Fibroblast of upper back skin (primary cell): Measurements from ENCODE around the gene SDF4.

Experiments
- DNase-seq: peaks from one replicate; pipeline ENCODE4 v3.0.0-alpha.2; 2013

SDF4 gene

DNA sequence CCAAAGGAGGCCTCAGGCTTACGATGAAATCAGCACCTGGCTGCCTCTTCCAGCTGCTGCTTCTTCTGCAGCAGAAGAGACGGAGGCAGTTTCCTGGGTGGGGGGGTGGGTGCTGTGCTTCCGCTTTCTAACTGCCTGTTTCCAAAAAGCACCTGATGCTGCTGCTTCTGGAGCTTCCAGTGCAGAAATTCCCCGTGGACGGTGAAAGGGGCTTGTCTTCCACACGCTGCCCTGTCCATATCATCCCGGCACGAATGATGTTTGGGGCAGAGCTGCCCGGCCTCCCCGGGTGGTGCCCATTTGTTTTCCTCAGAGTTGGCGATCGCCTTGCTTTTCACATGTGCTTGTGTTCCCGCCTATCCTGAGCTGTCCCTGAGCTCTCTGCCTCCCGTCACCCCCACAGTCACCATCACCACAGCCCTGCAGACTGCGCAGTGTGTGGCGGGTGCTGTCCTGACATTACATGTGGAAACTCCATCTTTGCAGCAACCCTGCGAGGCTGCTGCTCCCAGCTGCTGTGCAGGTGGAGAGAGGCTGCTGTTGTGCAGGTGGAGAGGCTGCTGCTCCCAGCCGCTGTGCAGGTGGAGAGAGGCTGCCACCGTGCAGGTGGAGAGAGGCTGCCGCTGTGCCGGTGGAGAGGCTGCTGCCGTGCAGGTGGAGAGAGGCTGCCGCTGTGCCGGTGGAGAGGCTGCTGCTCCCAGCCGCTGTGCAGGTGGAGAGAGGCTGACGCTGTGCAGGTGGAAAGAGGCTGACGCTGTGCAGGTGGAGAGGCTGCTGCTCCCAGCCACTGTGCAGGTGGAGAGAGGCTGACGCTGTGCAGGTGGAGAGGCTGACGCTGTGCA is 56.4 kb downstream of the SDF4 start:
- DNase-seq = no peak

DNA sequence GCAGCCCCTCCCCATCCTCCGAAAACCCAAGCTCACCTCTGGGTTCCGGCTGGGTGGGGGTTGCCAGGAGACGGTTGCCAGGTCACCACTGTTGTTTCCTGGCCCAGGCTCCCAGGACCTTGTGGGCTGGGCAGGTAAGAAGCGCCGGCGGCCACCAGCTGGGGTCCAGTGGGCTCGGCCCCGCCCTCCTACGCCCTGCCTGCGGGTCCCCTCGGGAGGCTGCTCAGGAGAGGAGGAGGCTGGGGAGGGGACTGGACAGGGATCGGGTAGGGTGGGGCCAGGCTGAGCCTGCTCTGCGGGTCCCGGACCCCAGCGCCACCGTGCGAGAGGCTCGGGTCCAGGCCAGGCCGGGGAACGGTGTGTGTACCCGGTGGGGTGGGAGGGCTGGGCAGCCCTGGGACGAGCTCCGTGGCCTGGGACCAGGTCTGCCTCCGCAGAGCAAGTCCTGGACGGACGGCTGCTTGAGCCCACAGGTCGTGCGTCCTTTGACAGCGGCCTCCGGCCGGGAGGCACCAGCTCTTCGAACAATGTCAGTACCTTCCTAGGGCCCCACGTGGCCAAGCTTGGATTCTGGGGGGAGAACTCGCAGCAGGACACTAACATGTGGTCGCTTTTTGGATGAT is 57.9 kb downstream of the SDF4 start, which contains the start of gene TTLL10:
TTLL10 (plus strand) TSS at position 88 of the 623 bp plus-strand sequence. CDS start 5,336 bp downstream, outside the sequence.
- no peak for DNase-seq

DNA sequence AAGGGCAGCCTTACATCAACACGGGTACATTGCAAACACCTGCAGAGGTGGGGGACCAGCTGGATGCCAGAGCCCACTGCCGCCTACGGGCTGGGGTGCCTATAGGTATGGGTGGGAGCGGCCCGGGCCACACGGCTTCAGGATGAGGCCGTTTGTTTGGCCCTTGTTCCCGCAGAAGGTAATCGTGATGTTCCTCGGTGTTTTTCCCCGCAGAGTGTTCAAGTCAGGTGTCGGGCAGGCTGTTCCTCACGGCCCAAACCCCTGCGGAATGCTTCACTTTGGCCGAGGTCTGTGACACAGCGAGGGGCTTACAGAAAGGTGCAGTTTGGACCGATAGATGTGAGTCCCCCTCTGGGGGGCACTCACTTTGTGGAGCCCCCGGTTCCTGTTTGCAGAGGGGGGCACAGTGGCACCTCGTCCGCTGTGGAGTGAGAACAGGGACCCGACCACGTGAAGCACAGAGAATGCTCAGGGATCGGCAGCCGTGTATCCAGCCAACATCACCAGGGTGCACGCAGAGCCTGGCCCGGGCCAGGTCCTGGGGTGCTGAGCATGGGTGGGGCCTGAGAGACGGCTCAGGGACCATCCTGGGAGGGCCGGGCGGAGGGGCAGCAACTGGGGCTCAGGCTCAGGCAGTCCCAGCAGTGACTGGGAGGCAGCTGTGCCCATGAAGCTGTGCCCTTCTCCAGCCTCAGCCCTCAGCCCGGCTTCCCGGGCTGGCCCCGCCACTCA is 58.6 kb downstream of the SDF4 start:
- no peak for DNase-seq

GRCh38 chr1:1171546-1172340 is 60.1 kb downstream of the SDF4 start:
- no peak for DNase-seq

DNA sequence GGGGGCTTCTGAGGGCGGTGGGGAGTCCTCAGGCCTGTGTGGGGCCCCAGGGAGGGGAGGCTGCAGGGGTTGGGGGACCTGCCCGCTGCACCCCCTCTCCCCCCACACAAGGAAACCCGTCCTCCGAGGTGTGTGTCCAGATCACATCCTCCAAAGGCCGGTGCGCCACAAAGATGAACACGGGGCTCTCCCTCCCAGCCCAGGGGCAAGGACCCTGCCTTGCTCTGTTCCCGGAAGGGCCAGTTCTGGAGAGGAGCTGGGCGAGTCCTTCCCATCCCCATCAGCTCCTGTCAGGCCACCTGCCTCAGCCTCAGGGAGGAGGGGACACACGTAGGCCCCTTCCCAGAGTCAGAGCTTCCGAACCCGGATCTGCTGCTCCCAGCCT is 60.6 kb downstream of the SDF4 start:
- no peak for DNase-seq

DNA sequence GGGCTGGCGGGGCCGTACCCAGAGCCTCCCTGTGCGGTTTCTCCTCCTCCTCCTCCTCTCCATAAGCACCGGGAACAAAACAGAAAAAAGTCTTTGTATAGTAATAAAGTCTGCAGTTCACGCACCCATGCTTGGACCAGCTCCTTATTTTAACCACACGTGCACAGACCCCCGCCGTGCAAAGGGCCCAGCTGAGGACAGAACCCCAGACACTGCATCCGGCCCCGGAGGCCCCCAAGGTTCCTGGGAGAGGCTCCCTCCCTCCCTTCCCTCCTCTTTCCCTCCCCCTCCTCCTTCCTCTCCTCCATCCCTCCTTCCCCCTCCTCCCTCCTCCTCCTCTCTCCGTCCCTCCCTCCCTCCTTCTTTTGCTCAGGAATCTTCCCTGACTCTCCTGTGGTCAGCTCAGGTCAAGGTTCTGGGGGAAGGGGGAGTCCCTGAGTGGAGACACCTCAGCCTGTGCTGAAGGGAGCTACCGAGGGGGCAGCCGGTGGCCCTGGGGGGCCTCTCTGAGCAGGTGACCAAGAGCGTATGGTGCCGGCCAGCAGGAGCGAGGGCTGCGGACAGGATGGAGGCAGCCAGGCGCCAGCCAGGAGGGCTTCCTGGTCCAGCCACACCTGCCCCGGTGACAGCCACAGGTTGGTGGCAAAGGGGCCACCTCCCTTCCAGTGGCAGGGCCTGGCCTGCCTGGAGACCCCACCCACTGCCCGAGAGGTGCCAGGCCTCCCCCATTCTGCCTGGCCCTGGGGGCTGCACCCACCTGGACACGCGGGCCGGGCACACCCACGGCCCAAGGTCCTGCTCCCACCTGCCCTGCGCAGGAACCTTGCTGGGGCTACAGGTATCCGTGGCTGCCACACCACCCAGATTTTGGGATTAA is 61.3 kb downstream of the SDF4 start:
- DNase-seq = no peak

- DNase-seq = no peak
These were observed 62.2 kb downstream of the SDF4 start for GRCh38 chr1:1169429-1170214.

DNA sequence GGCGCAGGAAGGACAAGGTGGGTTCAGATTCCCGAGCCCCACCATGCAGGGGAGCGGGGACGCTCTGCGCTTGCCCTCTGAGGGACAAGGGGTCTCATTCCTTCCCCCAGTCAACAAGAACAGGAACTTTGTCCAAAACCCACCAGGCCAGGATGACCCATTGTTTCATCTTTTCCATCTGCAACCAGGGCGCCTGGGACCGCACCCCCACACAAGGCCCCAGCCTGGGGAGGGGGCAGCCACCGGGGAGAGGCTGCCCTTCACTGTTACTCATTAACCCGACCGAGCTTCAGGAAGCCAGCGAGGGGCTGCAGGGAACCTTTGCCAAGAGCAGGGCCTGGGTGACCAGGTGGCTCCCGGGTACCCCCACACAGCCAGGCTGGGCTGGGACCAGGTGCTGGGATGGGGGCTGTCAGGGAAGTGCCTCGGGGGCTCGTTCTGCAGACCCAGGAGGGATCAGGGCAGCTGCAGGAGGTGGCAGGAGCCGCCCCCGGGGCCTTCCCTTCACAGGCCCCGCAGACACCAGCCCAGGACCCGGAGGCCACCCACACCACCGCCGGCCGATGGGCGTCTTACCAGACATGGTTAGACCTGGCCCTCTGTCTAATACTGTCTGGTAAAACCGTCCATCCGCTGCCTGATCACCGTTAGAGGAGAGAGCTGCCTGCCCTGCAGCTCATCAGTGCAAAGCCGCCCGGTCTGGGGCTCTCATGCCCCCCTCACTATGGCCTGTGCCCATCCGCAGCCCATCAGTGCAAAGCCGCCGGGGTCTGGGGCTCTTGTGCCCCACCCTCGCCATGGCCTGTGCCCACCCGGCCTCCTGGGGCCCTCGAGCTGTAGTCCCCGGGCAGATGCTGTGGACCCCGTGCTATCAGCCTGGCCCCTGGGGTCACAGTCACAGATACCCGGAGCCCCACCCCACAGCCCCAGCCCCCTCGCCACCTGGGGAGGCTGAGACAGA is 63.1 kb downstream of the SDF4 start:
- no peak for DNase-seq

DNA sequence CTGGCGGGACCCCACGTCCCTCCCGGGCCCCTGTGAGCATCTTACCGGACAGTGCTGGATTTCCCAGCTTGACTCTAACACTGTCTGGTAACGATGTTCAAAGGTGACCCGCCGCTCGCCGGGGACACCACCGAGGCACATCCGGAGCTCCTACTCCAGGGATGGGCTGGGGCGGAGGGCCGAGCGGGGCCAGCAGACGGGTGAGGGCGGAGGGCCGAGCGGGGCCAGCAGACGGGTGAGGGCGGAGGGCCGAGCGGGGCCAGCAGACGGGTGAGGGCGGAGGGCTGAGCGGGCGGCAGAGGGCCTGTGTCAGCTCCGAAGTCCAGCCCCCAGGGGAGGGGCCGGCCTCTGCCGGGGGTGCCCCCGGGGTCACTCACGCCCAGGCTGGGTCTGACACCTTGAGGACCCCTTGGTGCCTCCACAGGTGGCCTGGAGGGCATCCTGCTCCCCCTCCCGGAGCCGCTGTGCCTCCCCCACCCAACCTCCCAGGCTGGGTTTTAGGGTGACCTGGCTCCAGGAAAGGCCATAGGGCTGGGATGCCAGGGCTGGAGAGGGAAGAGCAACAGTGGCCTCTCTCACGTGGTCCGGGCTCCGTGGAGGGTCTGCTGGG is 63.9 kb downstream of the SDF4 start:
- no peak for DNase-seq

DNA sequence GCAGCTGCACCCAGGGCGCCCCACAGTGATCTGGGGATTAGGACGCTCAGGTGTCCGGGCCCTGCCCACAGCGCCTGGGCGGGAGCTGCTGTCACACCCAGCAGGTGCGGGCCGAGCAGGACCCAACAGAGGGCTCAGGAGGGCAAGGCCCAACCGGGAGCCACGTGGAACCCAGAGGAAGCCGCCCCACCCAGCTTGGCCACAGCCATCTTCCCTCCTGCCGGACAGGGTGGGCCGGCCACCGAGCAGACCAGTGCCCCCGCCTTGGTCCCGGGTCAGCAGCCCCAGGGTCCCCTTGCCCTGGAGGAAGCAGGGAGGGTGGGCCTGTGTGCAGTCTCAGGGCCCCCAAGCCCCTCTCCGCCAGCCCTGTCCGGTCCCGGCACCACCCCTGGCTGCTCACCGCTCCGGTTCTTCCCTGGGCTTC is 64.4 kb downstream of the SDF4 start:
- no peak for DNase-seq
